Measurements from ENCODE around the gene PLPPR3.

Gene PLPPR3

DNA sequence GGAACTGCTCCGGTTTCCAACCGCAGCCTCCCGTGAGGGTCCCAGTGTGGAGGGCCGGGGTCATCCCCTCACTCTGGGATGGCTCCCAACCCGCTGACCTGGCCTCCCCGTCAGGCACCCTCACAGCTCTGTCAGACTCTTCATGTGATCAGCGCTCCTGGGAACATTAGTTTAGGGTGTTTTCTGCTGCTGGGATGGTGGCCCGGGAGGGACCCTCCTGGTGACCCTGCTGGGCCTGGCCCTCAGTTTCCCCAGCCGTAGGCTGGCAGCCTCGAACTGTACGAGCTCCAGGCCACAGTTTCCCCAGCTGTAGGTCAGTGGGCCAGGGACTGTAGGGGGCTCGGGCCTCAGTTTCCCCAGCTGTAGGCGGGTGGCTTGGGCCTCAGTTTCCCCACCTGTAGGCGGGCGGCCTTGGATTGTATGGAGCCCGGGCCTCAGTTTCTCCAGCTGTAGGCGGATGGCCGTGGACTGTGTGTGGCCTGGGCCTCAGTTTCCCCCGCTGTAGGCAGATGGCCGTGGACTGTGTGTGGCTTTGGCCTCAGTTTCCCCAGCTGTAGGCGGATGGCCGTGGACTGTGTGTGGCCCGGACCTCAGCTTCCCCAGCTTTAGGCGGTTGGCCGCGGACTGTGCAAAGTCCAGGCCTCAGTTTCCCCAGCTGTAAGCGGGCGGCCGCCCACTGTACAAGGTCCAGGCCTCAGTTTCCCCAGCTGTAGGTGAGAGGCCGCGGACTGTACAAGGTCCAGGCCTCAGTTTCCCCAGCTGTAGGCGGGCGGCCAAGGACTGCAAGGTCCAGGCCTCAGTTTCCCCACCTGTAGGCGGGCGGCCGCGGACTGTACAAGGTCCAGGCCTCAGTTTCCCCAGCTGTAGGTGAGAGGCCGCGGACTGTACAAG is 25.8 kb downstream of the PLPPR3 start:
- H3K27me3 ChIP-seq (ENCODE audit: control insufficient read depth in 3 of 3, insufficient read depth in 3 of 3, low read depth in 1 of 3, low read length in 3 of 3): no peaks in the 10 kb centered on the region
- peak overlapping the region; percentile 41 for H2BK120ac ChIP-seq (ENCODE audit: low read depth, low read length)
- H3K79me1 ChIP-seq (ENCODE audit: low read depth, low read length): peaks cover 2% of the 10 kb centered on the region
- no peak overlapping the region for H3K27ac ChIP-seq (replicated peaks; ENCODE audit: low read length)
- no CpG with 5 or more reads among the region's 39 CpGs for WGBS, 2 donors (ENCODE audit: extremely low coverage in 2 of 2, insufficient read length in 2 of 2, insufficient replicate concordance in 1 of 2)
- no peak for DNase-seq (ENCODE audit: low spot score)
- H3K4me1 ChIP-seq (ENCODE audit: control insufficient read depth in 2 of 2, insufficient read depth in 1 of 2, low read depth in 1 of 2, low read length in 2 of 2): peaks cover 14 to 15% of the 10 kb centered on the region in 2 donors
- H2AK5ac ChIP-seq (ENCODE audit: low read depth, low read length): peak overlapping the region; percentile 100
- peaks cover 14 to 28% of the 10 kb centered on the region in 2 donors for H3K36me3 ChIP-seq (replicated peaks in 1 of 2; ENCODE audit: control insufficient read depth in 2 of 2, insufficient read depth in 2 of 2, low read length in 2 of 2)
- no peaks in the 10 kb centered on the region for H3K9me3 ChIP-seq (replicated peaks in 1 of 2; ENCODE audit: control insufficient read depth in 2 of 2, insufficient read depth in 1 of 2, low read depth in 1 of 2, low read length in 2 of 2)
- peak overlapping the region; percentile 46 for H2BK12ac ChIP-seq (ENCODE audit: low read length)
- peak overlapping the region; percentile 94 for H3K14ac ChIP-seq (ENCODE audit: low read length)
- peak overlapping the region; percentile 73 for H3K23ac ChIP-seq (ENCODE audit: low read depth, low read length, poor library complexity)
- H3K18ac ChIP-seq (ENCODE audit: low read length): peak overlapping the region; percentile 52
- peak overlapping the region; percentile 63 for H3K9ac ChIP-seq (ENCODE audit: low read depth, low read length, poor library complexity)
- no peak overlapping the region for H4K91ac ChIP-seq (ENCODE audit: low read depth, low read length, poor library complexity)
- peak overlapping the region in 1 of 2 donors; percentile 66 for H3K4me3 ChIP-seq (ENCODE audit: low read length in 2 of 2)
- no peak overlapping the region for H3K4ac ChIP-seq (ENCODE audit: low read length)
- peak overlapping the region; percentile 72 for H4K8ac ChIP-seq (ENCODE audit: low read depth, low read length)
- peak overlapping the region; percentile 99 for H3K4me2 ChIP-seq (ENCODE audit: insufficient read depth, low read length, poor library complexity, severe bottlenecking)
- H2AFZ ChIP-seq (ENCODE audit: low read length): peak overlapping the region; percentile 96
- H2BK15ac ChIP-seq (ENCODE audit: low read length): peak overlapping the region; percentile 81
- peak overlapping the region; percentile 39 for H2BK5ac ChIP-seq (ENCODE audit: low read length)

DNA sequence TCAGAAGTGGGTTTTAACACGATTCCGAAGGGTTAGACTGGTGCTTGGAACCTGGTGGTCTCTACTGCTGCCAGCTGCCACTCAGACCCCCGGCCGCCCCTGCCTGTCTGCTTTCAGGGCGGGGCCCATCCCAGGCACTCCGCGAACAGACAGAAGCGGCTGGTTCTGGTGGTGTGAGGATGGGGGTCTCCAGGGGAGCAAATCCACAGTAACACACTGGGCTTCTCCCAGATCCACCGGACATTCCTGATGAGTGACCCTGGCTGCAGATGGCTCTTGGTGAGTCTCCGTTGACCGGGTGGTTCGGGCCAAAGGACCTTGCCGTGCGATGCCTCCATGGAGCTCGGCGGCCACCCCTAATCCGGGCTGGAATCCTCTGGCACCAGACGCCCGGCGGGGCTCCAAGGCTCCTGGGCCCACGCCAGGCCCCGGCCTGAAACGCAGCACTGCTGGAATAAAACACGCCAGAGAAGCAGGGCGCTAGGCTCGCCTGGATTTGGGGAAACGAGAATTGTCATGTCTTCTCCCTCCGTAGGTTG is 26.6 kb downstream of the PLPPR3 start:
- H2BK120ac ChIP-seq (ENCODE audit: low read depth, low read length): peak overlapping the region; percentile 41
- H4K91ac ChIP-seq (ENCODE audit: low read depth, low read length, poor library complexity): no peak overlapping the region
- H3K27ac ChIP-seq (replicated peaks; ENCODE audit: low read length): no peak overlapping the region
- no CpG with 5 or more reads among the region's 28 CpGs for WGBS, 2 donors (ENCODE audit: extremely low coverage in 2 of 2, insufficient read length in 2 of 2, insufficient replicate concordance in 1 of 2)
- no peak overlapping the region for H3K9ac ChIP-seq (ENCODE audit: low read depth, low read length, poor library complexity)
- peak overlapping the region; percentile 65 for H3K23ac ChIP-seq (ENCODE audit: low read depth, low read length, poor library complexity)
- H2AFZ ChIP-seq (ENCODE audit: low read length): no peak overlapping the region
- H2BK5ac ChIP-seq (ENCODE audit: low read length): peak overlapping the region; percentile 39
- H2AK5ac ChIP-seq (ENCODE audit: low read depth, low read length): peak overlapping the region; percentile 100
- no peak for DNase-seq (ENCODE audit: low spot score)
- H3K79me1 ChIP-seq (ENCODE audit: low read depth, low read length): no peaks in the 10 kb centered on the region
- peak overlapping the region; percentile 23 for H4K8ac ChIP-seq (ENCODE audit: low read depth, low read length)
- peak overlapping the region; percentile 81 for H2BK15ac ChIP-seq (ENCODE audit: low read length)
- peak overlapping the region; percentile 83 for H3K18ac ChIP-seq (ENCODE audit: low read length)
- H3K4me2 ChIP-seq (ENCODE audit: insufficient read depth, low read length, poor library complexity, severe bottlenecking): no peak overlapping the region
- H3K36me3 ChIP-seq (replicated peaks in 1 of 2; ENCODE audit: control insufficient read depth in 2 of 2, insufficient read depth in 2 of 2, low read length in 2 of 2): peaks cover 8 to 20% of the 10 kb centered on the region in 2 donors
- no peak overlapping the region for H3K4me3 ChIP-seq (ENCODE audit: low read length in 2 of 2)
- no peak overlapping the region for H3K14ac ChIP-seq (ENCODE audit: low read length)
- no peak overlapping the region for H3K4ac ChIP-seq (ENCODE audit: low read length)
- no peaks in the 10 kb centered on the region for H3K9me3 ChIP-seq (replicated peaks in 1 of 2; ENCODE audit: control insufficient read depth in 2 of 2, insufficient read depth in 1 of 2, low read depth in 1 of 2, low read length in 2 of 2)
- no peaks in the 10 kb centered on the region for H3K27me3 ChIP-seq (ENCODE audit: control insufficient read depth in 3 of 3, insufficient read depth in 3 of 3, low read depth in 1 of 3, low read length in 3 of 3)
- H2BK12ac ChIP-seq (ENCODE audit: low read length): no peak overlapping the region
- peaks cover 8% of the 10 kb centered on the region in 2 donors for H3K4me1 ChIP-seq (ENCODE audit: control insufficient read depth in 2 of 2, insufficient read depth in 1 of 2, low read depth in 1 of 2, low read length in 2 of 2)

DNA sequence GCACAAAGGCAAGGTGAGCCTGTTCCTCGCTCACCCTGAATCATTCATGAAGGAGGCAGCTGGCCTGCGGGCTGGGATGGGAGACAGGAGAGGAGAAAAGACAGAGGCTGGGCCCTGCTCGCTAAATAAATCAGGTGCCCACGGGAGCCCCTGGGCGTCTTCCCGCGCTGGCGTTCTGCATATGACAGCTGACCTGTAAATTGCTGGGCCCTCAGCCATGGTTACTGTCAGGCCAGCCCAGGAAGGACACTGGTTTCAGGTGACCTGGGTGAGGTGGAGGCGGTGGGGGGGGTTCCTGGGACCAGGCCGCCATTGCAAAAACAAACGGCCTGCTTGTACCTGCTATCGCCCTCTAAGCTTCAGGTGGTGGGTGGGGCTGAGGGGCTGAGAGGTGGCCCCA is 27.9 kb downstream of the PLPPR3 start:
- Histone ChIP-seq H3K23ac (ENCODE audit: low read depth, low read length, poor library complexity) (no peak overlapping the region), H4K8ac (ENCODE audit: low read depth, low read length) (no peak overlapping the region), H3K4me2 (ENCODE audit: insufficient read depth, low read length, poor library complexity, severe bottlenecking) (no peak overlapping the region), H2AK5ac (ENCODE audit: low read depth, low read length) (no peak overlapping the region), H3K9me3 (replicated peaks in 1 of 2; ENCODE audit: control insufficient read depth in 2 of 2, insufficient read depth in 1 of 2, low read depth in 1 of 2, low read length in 2 of 2) (no peaks in the 10 kb centered on the region), H3K4ac (ENCODE audit: low read length) (no peak overlapping the region), H3K18ac (ENCODE audit: low read length) (no peak overlapping the region), H2BK15ac (ENCODE audit: low read length) (peak overlapping the region; percentile 8), H3K36me3 (replicated peaks in 1 of 2; ENCODE audit: control insufficient read depth in 2 of 2, insufficient read depth in 2 of 2, low read length in 2 of 2) (peaks cover 0 to 7% of the 10 kb centered on the region in 2 donors), H2BK120ac (ENCODE audit: low read depth, low read length) (no peak overlapping the region), H3K4me1 (ENCODE audit: control insufficient read depth in 2 of 2, insufficient read depth in 1 of 2, low read depth in 1 of 2, low read length in 2 of 2) (peaks cover 10 to 11% of the 10 kb centered on the region in 2 donors), H3K79me1 (ENCODE audit: low read depth, low read length) (no peaks in the 10 kb centered on the region), H2BK12ac (ENCODE audit: low read length) (no peak overlapping the region), H3K4me3 (ENCODE audit: low read length in 2 of 2) (no peak overlapping the region), H4K91ac (ENCODE audit: low read depth, low read length, poor library complexity) (no peak overlapping the region), H3K14ac (ENCODE audit: low read length) (no peak overlapping the region), H2AFZ (ENCODE audit: low read length) (no peak overlapping the region), H3K27ac (replicated peaks; ENCODE audit: low read length) (no peak overlapping the region), H2BK5ac (ENCODE audit: low read length) (no peak overlapping the region), H3K27me3 (ENCODE audit: control insufficient read depth in 3 of 3, insufficient read depth in 3 of 3, low read depth in 1 of 3, low read length in 3 of 3) (no peaks in the 10 kb centered on the region), H3K9ac (ENCODE audit: low read depth, low read length, poor library complexity) (no peak overlapping the region)
- no CpG with 5 or more reads among the region's 12 CpGs for WGBS, 2 donors (ENCODE audit: extremely low coverage in 2 of 2, insufficient read length in 2 of 2, insufficient replicate concordance in 1 of 2)
- no peak for DNase-seq (ENCODE audit: low spot score)

GRCh38 chr19:792306-792885 is 29.4 kb downstream of the PLPPR3 start:
- Histone ChIP-seq H4K91ac (ENCODE audit: low read depth, low read length, poor library complexity) (no peak overlapping the region), H3K4ac (ENCODE audit: low read length) (no peak overlapping the region), H3K4me2 (ENCODE audit: insufficient read depth, low read length, poor library complexity, severe bottlenecking) (no peak overlapping the region), H3K14ac (ENCODE audit: low read length) (no peak overlapping the region), H2BK12ac (ENCODE audit: low read length) (no peak overlapping the region), H2AK5ac (ENCODE audit: low read depth, low read length) (peak overlapping the region; percentile 8), H2BK120ac (ENCODE audit: low read depth, low read length) (no peak overlapping the region), H3K9me3 (replicated peaks in 1 of 2; ENCODE audit: control insufficient read depth in 2 of 2, insufficient read depth in 1 of 2, low read depth in 1 of 2, low read length in 2 of 2) (no peaks in the 10 kb centered on the region), H3K18ac (ENCODE audit: low read length) (no peak overlapping the region), H3K9ac (ENCODE audit: low read depth, low read length, poor library complexity) (no peak overlapping the region), H2BK15ac (ENCODE audit: low read length) (peak overlapping the region; percentile 75), H4K8ac (ENCODE audit: low read depth, low read length) (no peak overlapping the region), H3K23ac (ENCODE audit: low read depth, low read length, poor library complexity) (no peak overlapping the region), H3K4me3 (ENCODE audit: low read length in 2 of 2) (no peak overlapping the region), H3K4me1 (ENCODE audit: control insufficient read depth in 2 of 2, insufficient read depth in 1 of 2, low read depth in 1 of 2, low read length in 2 of 2) (peaks cover 13 to 16% of the 10 kb centered on the region in 2 donors), H3K27me3 (ENCODE audit: control insufficient read depth in 3 of 3, insufficient read depth in 3 of 3, low read depth in 1 of 3, low read length in 3 of 3) (no peaks in the 10 kb centered on the region), H3K79me1 (ENCODE audit: low read depth, low read length) (no peaks in the 10 kb centered on the region), H3K27ac (replicated peaks; ENCODE audit: low read length) (no peak overlapping the region), H3K36me3 (replicated peaks in 1 of 2; ENCODE audit: control insufficient read depth in 2 of 2, insufficient read depth in 2 of 2, low read length in 2 of 2) (no peaks in the 10 kb centered on the region), H2AFZ (ENCODE audit: low read length) (no peak overlapping the region), H2BK5ac (ENCODE audit: low read length) (no peak overlapping the region)
- no CpG with 5 or more reads among the region's 16 CpGs for WGBS, 2 donors (ENCODE audit: extremely low coverage in 2 of 2, insufficient read length in 2 of 2, insufficient replicate concordance in 1 of 2)
- no peak for DNase-seq (ENCODE audit: low spot score)

Data from neuronal stem cell (in vitro differentiated cells).